IMR-90 (cell line): ENCODE measurements around the gene CCDC12. TPM values are rescaled to one million over a fixed set of nuclear protein-coding genes. Genes with fewer than 3 reads are reported as not detected.

Experiments used
- ATAC-seq: fragments of 200-7000 bp; cut with Tn5 transposase; 2 replicates; pipeline ENCODE4 v1.9.1; 2020; ENCODE audit warnings: low read depth, mild to moderate bottlenecking, moderate library complexity
- BruUV-seq: library from RNA; stranded (reverse); fragments of 400-500 nt; replicated peaks from 2 replicates; lab custom pipeline; 2021; lab: Mats Ljungman, UMichigan
- CTCF ChIA-PET: fragments of 300-600 bp; formaldehyde crosslinking; extraction: SDS; loops from one replicate; lab custom pipeline; 2021; ENCODE audit warnings: antibody characterized with exemption; lab: Yijun Ruan, JAX
- POLR2A ChIA-PET: fragments of 300-600 bp; sonication (Branson Sonifier 250); formaldehyde crosslinking; loops from one replicate; lab custom pipeline; 2022; ENCODE audit warnings: antibody characterized with exemption; ENCODE audit not compliant: unreplicated experiment; lab: Charles Lee
- DNase-seq: peaks from one replicate; pipeline ENCODE4 v3.0.0; 2013
- H2AFZ ChIP-seq: replicated peaks from 2 replicates; pipeline ENCODE3; 2013; ENCODE audit warnings: low read length, mild to moderate bottlenecking; ENCODE audit not compliant: poor library complexity
- H2AK5ac ChIP-seq: 2 replicates; pipeline ENCODE4 v1.6.1; 2013; ENCODE audit warnings: low read depth, low read length, inconsistent platforms
- H2AK9ac ChIP-seq: replicated peaks from 2 replicates; pipeline ENCODE3; 2013; ENCODE audit warnings: mild to moderate bottlenecking, low read depth, low read length, moderate library complexity; ENCODE audit not compliant: poor library complexity
- H2BK120ac ChIP-seq: 2 replicates; pipeline ENCODE4 v1.6.1; 2013; ENCODE audit warnings: low read depth, low read length, inconsistent platforms
- H2BK15ac ChIP-seq: 3 replicates; pipeline ENCODE4 v1.6.1; 2013; ENCODE audit warnings: low read depth, low read length, inconsistent platforms
- H2BK20ac ChIP-seq: 2 replicates; pipeline ENCODE4 v1.6.1; 2013; ENCODE audit warnings: low read depth, mild to moderate bottlenecking, inconsistent platforms, low read length, moderate library complexity
- H2BK5ac ChIP-seq: 2 replicates; pipeline ENCODE4 v1.6.1; 2013; ENCODE audit warnings: mild to moderate bottlenecking, low read depth, low read length, inconsistent platforms; ENCODE audit not compliant: poor library complexity, severe bottlenecking
- H3K14ac ChIP-seq: replicated peaks from 2 replicates; pipeline ENCODE4 v1.6.1; 2013; ENCODE audit warnings: low read depth, low read length, inconsistent platforms
- H3K18ac ChIP-seq: 2 replicates; pipeline ENCODE4 v1.6.1; 2013; ENCODE audit warnings: low read depth, low read length, control low read depth
- H3K23ac ChIP-seq: 2 replicates; pipeline ENCODE4 v1.6.1; 2013; ENCODE audit warnings: low read depth, low read length, inconsistent platforms
- H3K27ac ChIP-seq: 2 replicates; pipeline ENCODE4 v1.5.1; 2013; ENCODE audit warnings: mild to moderate bottlenecking, control low read depth, low read length; ENCODE audit not compliant: insufficient read depth
- H3K27me3 ChIP-seq: 2 replicates; pipeline ENCODE4 v1.6.1; 2013; ENCODE audit warnings: low read length; ENCODE audit not compliant: control insufficient read depth, insufficient read depth
- H3K36me3 ChIP-seq: 2 replicates; pipeline ENCODE4 v1.6.1; 2013; ENCODE audit warnings: low read length, mixed read lengths; ENCODE audit not compliant: control insufficient read depth, insufficient read depth
- H3K4ac ChIP-seq: 2 replicates; pipeline ENCODE4 v1.6.1; 2013; ENCODE audit warnings: low read depth, low read length, inconsistent platforms
- H3K4me1 ChIP-seq: 2 replicates; pipeline ENCODE4 v1.6.1; 2013; ENCODE audit warnings: low read length, mixed read lengths; ENCODE audit not compliant: control insufficient read depth, insufficient read depth
- H3K4me2 ChIP-seq: 2 replicates; pipeline ENCODE4 v1.6.1; 2013; ENCODE audit warnings: low read depth, mild to moderate bottlenecking, control low read depth, low read length, moderate library complexity
- H3K4me3 ChIP-seq: 2 replicates; pipeline ENCODE4 v1.5.1; 2013; ENCODE audit warnings: low read depth, mild to moderate bottlenecking, control low read depth, low read length, moderate library complexity; ENCODE audit not compliant: insufficient read depth
- H3K56ac ChIP-seq: 2 replicates; pipeline ENCODE4 v1.6.1; 2013; ENCODE audit warnings: low read length, inconsistent platforms; ENCODE audit not compliant: insufficient read depth; ENCODE audit errors: extremely low read depth
- H3K79me1 ChIP-seq, 2 experiments: 2 replicates each; pipeline ENCODE4 v1.6.1; 2013; ENCODE audit warnings: low read length in 2 of 2, inconsistent platforms in 1 of 2, low read depth in 1 of 2
- H3K9ac ChIP-seq: 2 replicates; pipeline ENCODE4 v1.6.1; 2013; ENCODE audit warnings: low read depth, low read length, control low read depth
- H3K9me1 ChIP-seq: 2 replicates; pipeline ENCODE4 v1.6.1; 2013; ENCODE audit warnings: low read length, inconsistent platforms; ENCODE audit not compliant: insufficient read depth
- H3K9me3 ChIP-seq: 2 replicates; pipeline ENCODE4 v1.6.1; 2013; ENCODE audit warnings: low read length; ENCODE audit not compliant: control insufficient read depth, insufficient read depth
- H4K20me1 ChIP-seq: 2 replicates; pipeline ENCODE4 v1.6.1; 2013; ENCODE audit warnings: low read length, inconsistent platforms; ENCODE audit not compliant: insufficient read depth
- H4K5ac ChIP-seq: 2 replicates; pipeline ENCODE4 v1.6.1; 2013; ENCODE audit warnings: mild to moderate bottlenecking, low read depth, low read length, control low read depth
- H4K8ac ChIP-seq, 2 experiments: 2 replicates each; pipeline ENCODE4 v1.6.1; 2013; ENCODE audit warnings: low read depth in 2 of 2, low read length in 2 of 2, control low read depth in 1 of 2, inconsistent platforms in 1 of 2
- H4K91ac ChIP-seq: 2 replicates; pipeline ENCODE4 v1.6.1; 2013; ENCODE audit warnings: low read depth, low read length, inconsistent platforms; ENCODE audit not compliant: insufficient read depth
- SMC3 ChIP-seq: fragments of 150-350 bp; IDR thresholded peaks from 2 replicates; pipeline ENCODE4 v1.6.1; 2016; ENCODE audit warnings: low read depth, mild to moderate bottlenecking, antibody characterized with exemption, low read length, moderate library complexity
- WGBS, 2 experiments: methylation state at CpG; one replicate each; pipeline versions ENCODE4 v1.1.5 to v1.1.7; 2013; ENCODE audit warnings: missing lambda C conversion rate in 2 of 2; ENCODE audit not compliant: insufficient read length in 1 of 2; ENCODE audit errors: extremely low coverage in 2 of 2; 5-methylcytosine and 5-hydroxymethylcytosine counted together
- dilution Hi-C: fragments of 300-500 bp; cut with HindIII; formaldehyde crosslinking; loops from one replicate; pipeline ENCODE4 v1.14.3; 2018; ENCODE audit warnings: low sequenced_read_pairs; ENCODE audit not compliant: unreplicated experiment
- in situ Hi-C: fragments of 300-500 bp; cut with MboI; formaldehyde crosslinking; loops from 3 replicates; pipeline ENCODE4 v1.14.3; 2019; ENCODE audit warnings: low sequenced_read_pairs, inconsistent platforms, mixed read lengths
- intact Hi-C: fragments of 100-400 bp; cut with micrococcal nuclease; formaldehyde crosslinking; loops from 2 replicates; pipeline ENCODE4 v1.10.0; 2022
- polyA plus RNA-seq, 3 experiments: library from polyadenylated mRNA; depleted of rRNA; stranded (reverse); fragments of >200 nt; gene quantifications; 2 replicates each; pipeline ENCODE4 v1.2.3, GENCODE V29; 2012; ENCODE audit warnings: low replicate concordance in 1 of 3
- total RNA-seq: library from RNA; depleted of rRNA; stranded (reverse); fragments of >200 nt; gene quantifications from 2 replicates; pipeline ENCODE4 v1.2.3, GENCODE V29; 2012

CCDC12 gene
- total and polyA plus RNA-seq, 2 of the 4 experiments (the other 2 are of a cell fraction) = 15.2 to 35.1 TPM

GRCh38 chr3:46929324-46929723 lies 47.2 kb downstream of the CCDC12 start:
- Histone ChIP-seq H3K9me3 (no peaks in the 10 kb centered on the region), H3K4me1 (peaks cover 30% of the 10 kb centered on the region), H3K36me3 (peaks cover 19% of the 10 kb centered on the region), H4K5ac (no peak overlapping the region), H3K23ac (peak overlapping the region; percentile 46; the same call in 1 of the 2 replicates), H3K56ac (no peak overlapping the region), H3K27ac (no peak overlapping the region), H4K91ac (no peak overlapping the region), H3K4ac (no peak overlapping the region; the same call in 1 of the 2 replicates), H3K4me2 (no peak overlapping the region), H2AK5ac (no peak overlapping the region), H2BK15ac (no peak overlapping the region), H3K4me3 (no peak overlapping the region), H3K9me1 (peaks cover 26% of the 10 kb centered on the region), H2BK20ac (no peak overlapping the region), H2AFZ (no peak overlapping the region), H3K9ac (no peak overlapping the region), H3K79me1 (peaks cover 32 to 80% of the 10 kb centered on the region in 2 experiments), H2BK120ac (no peak overlapping the region), H3K27me3 (no peaks in the 10 kb centered on the region), H3K14ac (no peak overlapping the region; the same call in 1 of the 2 replicates), H3K18ac (no peak overlapping the region), H2BK5ac (no peak overlapping the region), H4K20me1 (peaks cover 35% of the 10 kb centered on the region), H2AK9ac (no peak overlapping the region), H4K8ac (no peak overlapping the region)
- CTCF ChIA-PET = interaction anchor here (0.7 kb wide), 1 partner anchor 51 kb away, joined by 3 read pairs; no protein-coding TSS in a partner anchor
- POLR2A ChIA-PET = no interaction called here
- dilution Hi-C loops (no loop called here), in situ Hi-C loops (no loop called here), intact Hi-C loops (no loop called here)
- 100% methylated on average over 2 of the region's 2 CpGs; no CpG with 5 or more reads in 1 of the 2 experiments for WGBS, 2 experiments
- BruUV-seq = no TSS peak
- no peak for ATAC-seq
- DNase-seq = no peak
- TF ChIP-seq SMC3 = no peak
